HepG2 (cell line): ENCODE results near the gene BUB1B.

Experiments
- ARID3A ChIP-seq: IDR thresholded peaks from 2 replicates; pipeline ENCODE4 v1.6.1; 2012; ENCODE audit warnings: low read depth, low read length, improper control_type of control experiment
- ATF7-NPFF ChIP-seq: sonication (generic); formaldehyde crosslinking; IDR thresholded peaks from 2 replicates; pipeline ENCODE4 v1.8.1; 2023; ENCODE audit warnings: mild to moderate bottlenecking, low read depth, missing genetic modification reagents, moderate library complexity
- MAX ChIP-seq: IDR thresholded peaks from 2 replicates; pipeline ENCODE4 v1.6.1; 2012; ENCODE audit warnings: inconsistent platforms
- SETDB1 ChIP-seq: sonication (generic); formaldehyde crosslinking; IDR thresholded peaks from 2 replicates; pipeline ENCODE4 v1.5.1; 2020; ENCODE audit warnings: missing genetic modification reagents, mild to moderate bottlenecking, borderline replicate concordance

GRCh38 chr15:40190591-40190990 lies 29.7 kb downstream of the BUB1B start:
- TF ChIP-seq ATF7-NPFF (CRISPR knock-in tag) (no peak), SETDB1 (CRISPR knock-in tag) (no peak), MAX (no peak), ARID3A (no peak)
